AG08396 (cell line): Measurements from ENCODE around the gene MAPT.
A peak's percentile ranks its signal among the peaks of the same experiment; 100 is the strongest.
"Not testable (repeated sequence)": the region's sequence is repeated elsewhere in the genome, so short reads cannot be mapped to it uniquely, and the experiment has no call there.

ENCODE experiments used
- DNase-seq: peaks from one replicate; pipeline ENCODE4 v3.0.0; 2012; ENCODE audit warnings: low spot score, mixed read lengths

The MAPT gene

DNA sequence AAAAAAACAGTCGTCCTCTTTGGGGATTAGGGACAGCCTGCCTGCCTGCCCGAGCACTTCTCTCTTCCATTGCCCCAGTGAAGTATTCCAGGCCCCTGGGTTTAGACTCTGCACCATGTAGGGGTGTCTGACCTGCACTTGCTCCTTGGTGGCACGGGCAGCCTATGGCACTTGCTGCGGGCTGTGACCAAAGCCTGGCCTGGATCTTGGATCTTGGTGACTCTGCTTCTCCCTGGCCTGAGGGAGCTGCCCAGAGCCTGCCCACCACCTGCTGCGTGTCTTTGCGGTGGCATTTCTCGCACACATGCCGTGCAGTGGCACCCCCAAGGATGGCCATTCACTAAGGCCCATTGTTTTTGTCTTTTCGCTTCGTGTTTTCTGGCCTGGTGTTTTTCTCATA, 98.5 kb downstream of the MAPT start:
- DNase-seq = no peak

DNA sequence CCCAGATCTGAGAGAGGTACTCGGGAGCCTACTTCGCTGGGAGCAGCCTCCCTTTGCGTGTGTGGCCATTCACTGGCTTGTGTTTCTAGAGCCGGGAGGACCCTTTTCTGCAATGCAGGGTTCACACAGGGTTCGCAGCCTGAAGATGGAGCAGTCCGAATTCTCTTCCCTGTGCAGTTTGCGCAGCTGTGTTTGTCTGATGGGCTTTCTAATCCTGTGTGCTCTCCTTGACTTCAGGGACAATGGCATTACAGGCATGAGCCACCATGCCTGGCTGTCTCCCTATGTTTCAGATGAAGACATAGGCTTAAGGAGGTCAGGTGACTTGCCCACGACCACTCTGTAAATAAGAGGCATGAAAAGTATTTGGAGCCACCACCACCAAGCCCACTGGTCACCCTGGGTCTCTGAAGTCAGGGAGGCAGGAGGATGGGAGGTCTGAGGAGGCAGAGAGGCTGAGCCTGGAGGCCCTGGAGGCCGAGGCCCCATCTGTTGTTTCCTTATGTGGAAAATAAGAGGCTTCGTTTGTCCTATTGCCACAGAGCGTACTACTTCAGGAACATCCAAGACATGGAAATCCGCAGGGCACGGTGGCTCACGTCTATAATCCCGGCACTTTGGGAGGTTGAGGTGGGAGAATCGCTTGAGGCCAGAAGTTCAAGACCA, 99.7 kb downstream of the MAPT start:
- DNase-seq = no peak

DNA sequence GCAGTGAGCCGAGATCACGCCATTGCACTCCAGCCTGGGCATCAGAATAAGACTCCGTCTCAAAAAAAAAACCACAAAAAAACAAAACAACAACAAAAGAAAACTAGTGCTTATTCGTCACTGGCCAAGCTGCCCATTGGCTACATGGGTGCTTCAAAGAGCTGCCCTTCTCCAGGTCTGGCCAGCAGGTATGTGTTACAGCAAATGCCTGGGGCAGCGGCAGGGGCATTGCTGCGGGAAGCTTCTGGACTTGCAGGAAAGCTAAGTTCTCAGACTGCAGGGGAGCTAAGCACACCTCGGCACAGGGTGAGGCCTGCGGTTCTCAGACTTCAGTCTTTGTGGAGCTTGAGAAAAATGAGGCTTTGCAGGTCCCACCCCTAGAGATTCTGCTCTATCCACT, 100.6 kb downstream of the MAPT start:
- no peak for DNase-seq

DNA sequence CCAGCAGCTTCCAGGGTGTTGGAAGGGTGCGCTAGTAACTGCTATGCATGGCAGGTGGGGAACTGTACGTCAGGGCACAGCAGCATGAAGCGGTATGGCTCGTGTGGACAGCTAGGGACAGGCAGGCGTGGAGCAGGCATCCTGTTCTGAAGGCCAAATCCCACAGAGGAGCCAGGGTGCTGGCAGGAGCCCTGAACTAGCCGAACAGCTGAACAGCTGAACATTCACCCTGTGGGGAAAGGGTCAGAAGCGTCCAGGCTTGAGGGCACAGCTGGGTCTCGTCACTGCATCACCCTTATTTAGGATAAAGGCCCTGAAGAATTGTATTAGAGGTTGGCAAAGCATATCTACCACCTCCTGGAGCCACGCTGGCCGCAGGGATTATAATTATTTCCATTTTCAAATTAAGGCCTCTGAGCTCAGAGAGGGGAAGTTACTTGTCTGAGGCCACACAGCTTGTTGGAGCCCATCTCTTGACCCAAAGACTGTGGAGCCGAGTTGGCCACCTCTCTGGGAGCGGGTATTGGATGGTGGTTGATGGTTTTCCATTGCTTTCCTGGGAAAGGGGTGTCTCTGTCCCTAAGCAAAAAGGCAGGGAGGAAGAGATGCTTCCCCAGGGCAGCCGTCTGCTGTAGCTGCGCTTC, 101.4 kb downstream of the MAPT start:
- no peak for DNase-seq

DNA sequence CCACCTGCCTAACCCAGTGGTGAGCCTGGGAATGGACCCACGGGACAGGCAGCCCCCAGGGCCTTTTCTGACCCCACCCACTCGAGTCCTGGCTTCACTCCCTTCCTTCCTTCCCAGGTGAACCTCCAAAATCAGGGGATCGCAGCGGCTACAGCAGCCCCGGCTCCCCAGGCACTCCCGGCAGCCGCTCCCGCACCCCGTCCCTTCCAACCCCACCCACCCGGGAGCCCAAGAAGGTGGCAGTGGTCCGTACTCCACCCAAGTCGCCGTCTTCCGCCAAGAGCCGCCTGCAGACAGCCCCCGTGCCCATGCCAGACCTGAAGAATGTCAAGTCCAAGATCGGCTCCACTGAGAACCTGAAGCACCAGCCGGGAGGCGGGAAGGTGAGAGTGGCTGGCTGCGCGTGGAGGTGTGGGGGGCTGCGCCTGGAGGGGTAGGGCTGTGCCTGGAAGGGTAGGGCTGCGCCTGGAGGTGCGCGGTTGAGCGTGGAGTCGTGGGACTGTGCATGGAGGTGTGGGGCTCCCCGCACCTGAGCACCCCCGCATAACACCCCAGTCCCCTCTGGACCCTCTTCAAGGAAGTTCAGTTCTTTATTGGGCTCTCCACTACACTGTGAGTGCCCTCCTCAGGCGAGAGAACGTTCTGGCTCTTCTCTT, 102.1 kb downstream of the MAPT start:
- DNase-seq = no peak

DNA sequence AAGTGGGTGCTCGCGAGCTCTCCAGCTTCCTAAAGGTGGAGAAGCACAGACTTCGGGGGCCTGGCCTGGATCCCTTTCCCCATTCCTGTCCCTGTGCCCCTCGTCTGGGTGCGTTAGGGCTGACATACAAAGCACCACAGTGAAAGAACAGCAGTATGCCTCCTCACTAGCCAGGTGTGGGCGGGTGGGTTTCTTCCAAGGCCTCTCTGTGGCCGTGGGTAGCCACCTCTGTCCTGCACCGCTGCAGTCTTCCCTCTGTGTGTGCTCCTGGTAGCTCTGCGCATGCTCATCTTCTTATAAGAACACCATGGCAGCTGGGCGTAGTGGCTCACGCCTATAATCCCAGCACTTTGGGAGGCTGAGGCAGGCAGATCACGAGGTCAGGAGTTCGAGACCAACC, 102.8 kb downstream of the MAPT start:
- no peak for DNase-seq

DNA sequence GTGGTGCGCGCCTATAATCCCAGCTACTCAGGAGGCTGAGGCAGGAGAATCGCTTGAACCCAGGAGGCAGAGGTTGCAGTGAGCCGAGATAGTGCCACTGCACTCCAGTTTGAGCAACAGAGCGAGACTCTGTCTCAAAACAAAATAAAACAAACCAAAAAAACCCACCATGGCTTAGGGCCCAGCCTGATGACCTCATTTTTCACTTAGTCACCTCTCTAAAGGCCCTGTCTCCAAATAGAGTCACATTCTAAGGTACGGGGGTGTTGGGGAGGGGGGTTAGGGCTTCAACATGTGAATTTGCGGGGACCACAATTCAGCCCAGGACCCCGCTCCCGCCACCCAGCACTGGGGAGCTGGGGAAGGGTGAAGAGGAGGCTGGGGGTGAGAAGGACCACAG, 103.3 kb downstream of the MAPT start:
- DNase-seq = peak; percentile 41

DNA sequence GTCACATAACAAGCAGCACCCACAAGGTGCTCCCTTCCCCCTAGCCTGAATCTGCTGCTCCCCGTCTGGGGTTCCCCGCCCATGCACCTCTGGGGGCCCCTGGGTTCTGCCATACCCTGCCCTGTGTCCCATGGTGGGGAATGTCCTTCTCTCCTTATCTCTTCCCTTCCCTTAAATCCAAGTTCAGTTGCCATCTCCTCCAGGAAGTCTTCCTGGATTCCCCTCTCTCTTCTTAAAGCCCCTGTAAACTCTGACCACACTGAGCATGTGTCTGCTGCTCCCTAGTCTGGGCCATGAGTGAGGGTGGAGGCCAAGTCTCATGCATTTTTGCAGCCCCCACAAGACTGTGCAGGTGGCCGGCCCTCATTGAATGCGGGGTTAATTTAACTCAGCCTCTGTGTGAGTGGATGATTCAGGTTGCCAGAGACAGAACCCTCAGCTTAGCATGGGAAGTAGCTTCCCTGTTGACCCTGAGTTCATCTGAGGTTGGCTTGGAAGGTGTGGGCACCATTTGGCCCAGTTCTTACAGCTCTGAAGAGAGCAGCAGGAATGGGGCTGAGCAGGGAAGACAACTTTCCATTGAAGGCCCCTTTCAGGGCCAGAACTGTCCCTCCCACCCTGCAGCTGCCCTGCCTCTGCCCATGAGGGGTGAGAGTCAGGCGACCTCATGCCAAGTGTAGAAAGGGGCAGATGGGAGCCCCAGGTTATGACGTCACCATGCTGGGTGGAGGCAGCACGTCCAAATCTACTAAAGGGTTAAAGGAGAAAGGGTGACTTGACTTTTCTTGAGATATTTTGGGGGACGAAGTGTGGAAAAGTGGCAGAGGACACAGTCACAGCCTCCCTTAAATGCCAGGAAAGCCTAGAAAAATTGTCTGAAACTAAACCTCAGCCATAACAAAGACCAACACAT, 104.9 kb downstream of the MAPT start, which contains the start of gene STH:
Gene STH, plus strand, starts transcription at position 264 of the 913 bp plus-strand sequence. Its CDS starts 30 bp downstream, at position 294.
- DNase-seq = no peak

DNA sequence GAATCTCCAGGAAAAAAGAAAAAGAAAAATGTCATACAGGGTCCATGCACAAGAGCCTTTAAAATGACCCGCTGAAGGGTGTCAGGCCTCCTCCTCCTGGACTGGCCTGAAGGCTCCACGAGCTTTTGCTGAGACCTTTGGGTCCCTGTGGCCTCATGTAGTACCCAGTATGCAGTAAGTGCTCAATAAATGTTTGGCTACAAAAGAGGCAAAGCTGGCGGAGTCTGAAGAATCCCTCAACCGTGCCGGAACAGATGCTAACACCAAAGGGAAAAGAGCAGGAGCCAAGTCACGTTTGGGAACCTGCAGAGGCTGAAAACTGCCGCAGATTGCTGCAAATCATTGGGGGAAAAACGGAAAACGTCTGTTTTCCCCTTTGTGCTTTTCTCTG, 105.5 kb downstream of the MAPT start:
- no peak for DNase-seq

DNA sequence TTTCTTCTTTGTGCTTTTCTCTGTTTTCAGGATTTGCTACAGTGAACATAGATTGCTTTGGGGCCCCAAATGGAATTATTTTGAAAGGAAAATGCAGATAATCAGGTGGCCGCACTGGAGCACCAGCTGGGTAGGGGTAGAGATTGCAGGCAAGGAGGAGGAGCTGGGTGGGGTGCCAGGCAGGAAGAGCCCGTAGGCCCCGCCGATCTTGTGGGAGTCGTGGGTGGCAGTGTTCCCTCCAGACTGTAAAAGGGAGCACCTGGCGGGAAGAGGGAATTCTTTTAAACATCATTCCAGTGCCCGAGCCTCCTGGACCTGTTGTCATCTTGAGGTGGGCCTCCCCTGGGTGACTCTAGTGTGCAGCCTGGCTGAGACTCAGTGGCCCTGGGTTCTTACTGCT, 105.9 kb downstream of the MAPT start:
- DNase-seq = no peak

DNA sequence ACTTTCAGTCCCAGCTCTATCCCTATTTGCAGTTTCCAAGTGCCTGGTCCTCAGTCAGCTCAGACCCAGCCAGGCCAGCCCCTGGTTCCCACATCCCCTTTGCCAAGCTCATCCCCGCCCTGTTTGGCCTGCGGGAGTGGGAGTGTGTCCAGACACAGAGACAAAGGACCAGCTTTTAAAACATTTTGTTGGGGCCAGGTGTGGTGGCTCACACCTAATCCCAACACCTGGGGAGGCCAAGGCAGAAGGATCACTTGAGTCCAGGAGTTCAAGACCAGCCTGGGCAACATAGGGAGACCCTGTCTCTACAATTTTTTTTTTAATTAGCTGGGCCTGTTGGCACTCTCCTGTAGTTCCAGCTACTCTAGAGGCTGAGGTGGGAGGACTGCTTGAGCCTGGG, 106.4 kb downstream of the MAPT start:
- no peak for DNase-seq

DNA sequence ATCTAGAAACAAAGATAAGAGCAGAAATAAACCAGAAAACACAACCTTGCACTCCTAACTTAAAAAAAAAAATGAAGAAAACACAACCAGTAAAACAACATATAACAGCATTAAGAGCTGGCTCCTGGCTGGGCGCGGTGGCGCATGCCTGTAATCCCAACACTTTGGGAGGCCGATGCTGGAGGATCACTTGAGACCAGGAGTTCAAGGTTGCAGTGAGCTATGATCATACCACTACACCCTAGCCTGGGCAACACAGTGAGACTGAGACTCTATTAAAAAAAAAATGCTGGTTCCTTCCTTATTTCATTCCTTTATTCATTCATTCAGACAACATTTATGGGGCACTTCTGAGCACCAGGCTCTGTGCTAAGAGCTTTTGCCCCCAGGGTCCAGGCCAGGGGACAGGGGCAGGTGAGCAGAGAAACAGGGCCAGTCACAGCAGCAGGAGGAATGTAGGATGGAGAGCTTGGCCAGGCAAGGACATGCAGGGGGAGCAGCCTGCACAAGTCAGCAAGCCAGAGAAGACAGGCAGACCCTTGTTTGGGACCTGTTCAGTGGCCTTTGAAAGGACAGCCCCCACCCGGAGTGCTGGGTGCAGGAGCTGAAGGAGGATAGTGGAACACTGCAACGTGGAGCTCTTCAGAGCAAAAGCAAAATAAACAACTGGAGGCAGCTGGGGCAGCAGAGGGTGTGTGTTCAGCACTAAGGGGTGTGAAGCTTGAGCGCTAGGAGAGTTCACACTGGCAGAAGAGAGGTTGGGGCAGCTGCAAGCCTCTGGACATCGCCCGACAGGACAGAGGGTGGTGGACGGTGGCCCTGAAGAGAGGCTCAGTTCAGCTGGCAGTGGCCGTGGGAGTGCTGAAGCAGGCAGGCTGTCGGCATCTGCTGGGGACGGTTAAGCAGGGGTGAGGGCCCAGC, 107.3 kb downstream of the MAPT start:
- DNase-seq = no peak

DNA sequence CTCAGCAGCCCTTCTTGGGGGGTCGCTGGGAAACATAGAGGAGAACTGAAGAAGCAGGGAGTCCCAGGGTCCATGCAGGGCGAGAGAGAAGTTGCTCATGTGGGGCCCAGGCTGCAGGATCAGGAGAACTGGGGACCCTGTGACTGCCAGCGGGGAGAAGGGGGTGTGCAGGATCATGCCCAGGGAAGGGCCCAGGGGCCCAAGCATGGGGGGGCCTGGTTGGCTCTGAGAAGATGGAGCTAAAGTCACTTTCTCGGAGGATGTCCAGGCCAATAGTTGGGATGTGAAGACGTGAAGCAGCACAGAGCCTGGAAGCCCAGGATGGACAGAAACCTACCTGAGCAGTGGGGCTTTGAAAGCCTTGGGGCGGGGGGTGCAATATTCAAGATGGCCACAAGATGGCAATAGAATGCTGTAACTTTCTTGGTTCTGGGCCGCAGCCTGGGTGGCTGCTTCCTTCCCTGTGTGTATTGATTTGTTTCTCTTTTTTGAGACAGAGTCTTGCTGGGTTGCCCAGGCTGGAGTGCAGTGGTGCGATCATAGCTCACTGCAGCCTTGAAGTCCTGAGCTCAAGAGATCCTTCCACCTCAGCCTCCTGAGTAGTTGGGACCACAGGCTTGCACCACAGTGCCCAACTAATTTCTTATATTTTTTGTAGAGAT, 108.1 kb downstream of the MAPT start:
- DNase-seq = peak; percentile 80

DNA sequence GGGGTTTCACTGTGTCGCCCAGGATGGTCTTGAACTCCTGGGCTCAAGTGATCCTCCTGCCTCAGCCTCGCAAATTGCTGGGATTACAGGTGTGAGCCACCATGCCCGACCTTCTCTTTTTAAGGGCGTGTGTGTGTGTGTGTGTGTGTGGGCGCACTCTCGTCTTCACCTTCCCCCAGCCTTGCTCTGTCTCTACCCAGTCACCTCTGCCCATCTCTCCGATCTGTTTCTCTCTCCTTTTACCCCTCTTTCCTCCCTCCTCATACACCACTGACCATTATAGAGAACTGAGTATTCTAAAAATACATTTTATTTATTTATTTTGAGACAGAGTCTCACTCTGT, 108.6 kb downstream of the MAPT start:
- no peak for DNase-seq

DNA sequence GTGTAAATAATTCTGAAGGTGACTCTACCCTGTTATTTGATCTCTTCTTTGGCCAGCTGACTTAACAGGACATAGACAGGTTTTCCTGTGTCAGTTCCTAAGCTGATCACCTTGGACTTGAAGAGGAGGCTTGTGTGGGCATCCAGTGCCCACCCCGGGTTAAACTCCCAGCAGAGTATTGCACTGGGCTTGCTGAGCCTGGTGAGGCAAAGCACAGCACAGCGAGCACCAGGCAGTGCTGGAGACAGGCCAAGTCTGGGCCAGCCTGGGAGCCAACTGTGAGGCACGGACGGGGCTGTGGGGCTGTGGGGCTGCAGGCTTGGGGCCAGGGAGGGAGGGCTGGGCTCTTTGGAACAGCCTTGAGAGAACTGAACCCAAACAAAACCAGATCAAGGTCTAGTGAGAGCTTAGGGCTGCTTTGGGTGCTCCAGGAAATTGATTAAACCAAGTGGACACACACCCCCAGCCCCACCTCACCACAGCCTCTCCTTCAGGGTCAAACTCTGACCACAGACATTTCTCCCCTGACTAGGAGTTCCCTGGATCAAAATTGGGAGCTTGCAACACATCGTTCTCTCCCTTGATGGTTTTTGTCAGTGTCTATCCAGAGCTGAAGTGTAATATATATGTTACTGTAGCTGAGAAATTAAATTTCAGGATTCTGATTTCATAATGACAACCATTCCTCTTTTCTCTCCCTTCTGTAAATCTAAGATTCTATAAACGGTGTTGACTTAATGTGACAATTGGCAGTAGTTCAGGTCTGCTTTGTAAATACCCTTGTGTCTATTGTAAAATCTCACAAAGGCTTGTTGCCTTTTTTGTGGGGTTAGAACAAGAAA, 109.8 kb downstream of the MAPT start:
- no peak for DNase-seq

DNA sequence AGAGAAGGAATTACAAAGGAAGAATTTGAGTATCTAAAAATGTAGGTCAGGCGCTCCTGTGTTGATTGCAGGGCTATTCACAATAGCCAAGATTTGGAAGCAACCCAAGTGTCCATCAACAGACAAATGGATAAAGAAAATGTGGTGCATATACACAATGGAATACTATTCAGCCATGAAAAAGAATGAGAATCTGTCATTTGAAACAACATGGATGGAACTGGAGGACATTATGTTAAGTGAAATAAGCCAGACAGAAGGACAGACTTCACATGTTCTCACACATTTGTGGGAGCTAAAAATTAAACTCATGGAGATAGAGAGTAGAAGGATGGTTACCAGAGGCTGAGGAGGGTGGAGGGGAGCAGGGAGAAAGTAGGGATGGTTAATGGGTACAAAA, 111.7 kb downstream of the MAPT start:
- DNase-seq = not testable (repeated sequence)

DNA sequence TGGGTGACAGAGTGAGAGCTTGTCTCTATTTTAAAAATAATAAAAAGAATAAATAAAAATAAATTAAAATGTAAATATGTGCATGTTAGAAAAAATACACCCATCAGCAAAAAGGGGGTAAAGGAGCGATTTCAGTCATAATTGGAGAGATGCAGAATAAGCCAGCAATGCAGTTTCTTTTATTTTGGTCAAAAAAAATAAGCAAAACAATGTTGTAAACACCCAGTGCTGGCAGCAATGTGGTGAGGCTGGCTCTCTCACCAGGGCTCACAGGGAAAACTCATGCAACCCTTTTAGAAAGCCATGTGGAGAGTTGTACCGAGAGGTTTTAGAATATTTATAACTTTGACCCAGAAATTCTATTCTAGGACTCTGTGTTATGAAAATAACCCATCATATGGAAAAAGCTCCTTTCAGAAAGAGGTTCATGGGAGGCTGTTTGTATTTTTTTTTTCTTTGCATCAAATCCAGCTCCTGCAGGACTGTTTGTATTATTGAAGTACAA, 113.2 kb downstream of the MAPT start:
- DNase-seq = no peak

DNA sequence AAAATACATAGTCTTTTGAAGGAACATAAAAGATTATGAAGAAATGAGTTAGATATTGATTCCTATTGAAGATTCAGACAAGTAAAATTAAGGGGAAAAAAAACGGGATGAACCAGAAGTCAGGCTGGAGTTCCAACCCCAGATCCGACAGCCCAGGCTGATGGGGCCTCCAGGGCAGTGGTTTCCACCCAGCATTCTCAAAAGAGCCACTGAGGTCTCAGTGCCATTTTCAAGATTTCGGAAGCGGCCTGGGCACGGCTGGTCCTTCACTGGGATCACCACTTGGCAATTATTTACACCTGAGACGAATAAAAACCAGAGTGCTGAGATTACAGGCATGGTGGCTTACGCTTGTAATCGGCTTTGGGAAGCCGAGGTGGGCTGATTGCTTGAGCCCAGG, 114.2 kb downstream of the MAPT start:
- no peak for DNase-seq

DNA sequence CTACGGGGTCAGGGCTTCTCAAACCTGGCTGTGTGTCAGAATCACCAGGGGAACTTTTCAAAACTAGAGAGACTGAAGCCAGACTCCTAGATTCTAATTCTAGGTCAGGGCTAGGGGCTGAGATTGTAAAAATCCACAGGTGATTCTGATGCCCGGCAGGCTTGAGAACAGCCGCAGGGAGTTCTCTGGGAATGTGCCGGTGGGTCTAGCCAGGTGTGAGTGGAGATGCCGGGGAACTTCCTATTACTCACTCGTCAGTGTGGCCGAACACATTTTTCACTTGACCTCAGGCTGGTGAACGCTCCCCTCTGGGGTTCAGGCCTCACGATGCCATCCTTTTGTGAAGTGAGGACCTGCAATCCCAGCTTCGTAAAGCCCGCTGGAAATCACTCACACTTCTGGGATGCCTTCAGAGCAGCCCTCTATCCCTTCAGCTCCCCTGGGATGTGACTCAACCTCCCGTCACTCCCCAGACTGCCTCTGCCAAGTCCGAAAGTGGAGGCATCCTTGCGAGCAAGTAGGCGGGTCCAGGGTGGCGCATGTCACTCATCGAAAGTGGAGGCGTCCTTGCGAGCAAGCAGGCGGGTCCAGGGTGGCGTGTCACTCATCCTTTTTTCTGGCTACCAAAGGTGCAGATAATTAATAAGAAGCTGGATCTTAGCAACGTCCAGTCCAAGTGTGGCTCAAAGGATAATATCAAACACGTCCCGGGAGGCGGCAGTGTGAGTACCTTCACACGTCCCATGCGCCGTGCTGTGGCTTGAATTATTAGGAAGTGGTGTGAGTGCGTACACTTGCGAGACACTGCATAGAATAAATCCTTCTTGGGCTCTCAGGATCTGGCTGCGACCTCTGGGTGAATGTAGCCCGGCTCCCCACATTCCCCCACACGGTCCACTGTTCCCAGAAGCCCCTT, 115.6 kb downstream of the MAPT start:
- DNase-seq = no peak
